ENCODE measurements around the gene EPHA4.

Gene EPHA4

DNA sequence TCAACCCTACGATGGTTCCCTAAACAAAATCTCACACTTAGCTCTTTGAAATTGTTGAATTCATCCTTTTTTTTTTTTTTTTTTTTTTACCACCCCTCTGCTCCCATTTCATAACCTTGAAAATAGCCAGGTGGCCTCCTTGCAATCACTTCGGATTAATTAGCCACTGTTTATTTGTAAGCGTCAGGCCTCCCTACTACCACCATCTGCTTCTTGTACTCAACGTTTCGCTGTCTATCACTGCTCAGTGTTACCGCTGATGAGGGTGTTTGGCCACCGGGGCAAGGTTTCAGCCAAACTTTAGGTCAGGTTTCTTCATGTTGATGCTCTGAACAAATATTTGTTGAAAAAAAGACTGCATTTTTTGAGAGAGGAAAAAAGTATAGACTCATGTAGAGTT, 183.2 kb downstream of the EPHA4 start:
- no peak for DNase-seq

DNA sequence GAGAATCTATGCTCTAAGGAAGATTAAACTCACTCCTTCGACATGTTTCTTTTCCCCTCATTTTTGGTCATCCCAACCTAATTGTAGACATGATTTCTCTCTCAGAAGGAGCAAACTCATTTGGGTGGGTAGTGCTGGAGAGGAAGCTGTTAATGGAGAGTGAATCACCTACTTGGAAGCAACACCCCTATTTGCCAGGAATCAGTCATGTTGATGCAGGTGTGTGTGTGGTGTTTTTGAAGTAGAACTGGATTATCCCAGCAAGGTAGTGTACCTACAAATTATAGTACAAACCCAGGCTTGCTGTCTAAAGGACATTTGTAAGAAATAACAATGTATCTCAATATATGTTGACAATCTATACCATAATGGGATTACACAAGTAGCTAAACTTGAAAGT, 186.4 kb downstream of the EPHA4 start:
- no peak for DNase-seq

DNA sequence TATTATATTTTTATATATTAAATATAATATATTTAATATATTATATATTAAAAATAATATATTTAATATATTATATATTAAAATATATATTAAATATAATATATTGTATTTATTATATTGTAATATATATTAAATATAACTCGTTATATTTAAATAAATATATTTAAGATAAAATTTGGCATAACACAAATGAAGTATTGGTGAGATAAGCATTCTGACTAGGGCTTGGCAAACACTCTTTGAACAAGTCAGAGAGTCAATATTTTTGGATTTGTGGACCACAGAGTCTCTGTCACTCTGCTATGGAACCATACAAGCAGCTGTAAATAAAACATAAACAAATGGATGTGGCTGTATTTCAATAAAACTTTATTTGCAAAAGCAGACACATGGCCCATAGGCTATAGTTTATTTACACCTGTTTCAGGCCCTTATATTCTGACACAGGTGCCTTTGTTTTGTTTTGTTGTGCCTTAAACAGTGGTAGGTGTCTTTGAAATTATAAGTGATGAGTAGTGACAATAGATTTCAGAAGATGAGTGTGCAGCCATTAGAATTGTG, 190.1 kb downstream of the EPHA4 start:
- no peak for DNase-seq

DNA sequence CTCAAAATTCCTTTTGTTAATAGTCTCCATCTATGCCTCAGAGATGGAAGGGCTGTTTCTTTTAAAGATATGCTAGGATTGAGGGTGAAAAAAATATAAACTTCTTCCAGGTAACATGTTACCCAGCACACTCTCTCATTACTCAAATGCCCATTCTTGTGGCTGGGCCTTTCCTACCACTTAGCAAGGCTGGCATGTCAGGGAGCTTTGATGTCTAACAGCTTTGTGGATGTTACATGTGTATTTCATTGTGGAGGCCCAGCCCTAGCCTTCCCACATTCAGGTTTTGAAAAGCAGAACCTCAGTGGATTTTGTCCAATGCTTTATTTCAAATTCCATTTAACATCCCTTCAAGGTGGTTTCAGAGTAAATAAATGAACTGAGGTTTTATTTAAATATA, 191.4 kb downstream of the EPHA4 start:
- no peak for DNase-seq

DNA sequence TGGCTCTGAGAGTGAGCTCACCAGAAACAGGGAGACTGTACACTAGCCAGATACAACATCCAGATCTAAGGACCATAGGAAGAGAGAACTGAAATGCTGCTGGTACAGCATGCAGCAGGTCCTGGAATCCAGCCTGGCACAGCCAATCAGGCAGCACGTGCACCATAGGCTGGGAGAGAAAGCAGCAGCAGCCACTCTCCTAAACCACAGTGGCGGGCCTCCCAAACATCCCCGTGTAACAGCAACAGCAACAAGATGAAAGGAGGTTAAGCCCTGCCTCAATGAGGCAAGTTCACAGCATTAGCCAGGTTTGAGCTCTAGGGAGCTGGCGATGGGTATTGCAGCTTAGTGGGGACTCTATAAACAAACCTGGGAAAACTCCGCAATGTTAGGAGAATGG, 192.0 kb downstream of the EPHA4 start:
- DNase-seq, result no peak

DNA sequence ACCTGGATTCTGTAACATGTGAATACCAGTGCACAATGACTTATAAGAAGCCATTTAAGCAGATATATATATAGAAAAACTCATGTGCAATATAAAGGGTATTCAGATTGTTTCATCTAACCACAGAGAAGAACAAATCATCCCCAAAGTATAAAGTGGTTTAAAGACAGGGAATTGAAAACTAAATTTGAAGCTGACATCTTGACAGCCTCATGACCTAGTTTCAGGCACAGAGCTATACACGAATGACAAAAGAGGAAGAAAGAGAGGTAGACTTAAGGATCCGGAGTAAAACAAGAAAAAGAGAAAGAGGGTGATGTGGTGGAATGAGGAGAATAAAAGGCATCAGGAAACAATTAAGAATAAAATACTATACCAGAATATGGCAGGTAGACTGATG, 194.5 kb downstream of the EPHA4 start:
- DNase-seq, result no peak

DNA sequence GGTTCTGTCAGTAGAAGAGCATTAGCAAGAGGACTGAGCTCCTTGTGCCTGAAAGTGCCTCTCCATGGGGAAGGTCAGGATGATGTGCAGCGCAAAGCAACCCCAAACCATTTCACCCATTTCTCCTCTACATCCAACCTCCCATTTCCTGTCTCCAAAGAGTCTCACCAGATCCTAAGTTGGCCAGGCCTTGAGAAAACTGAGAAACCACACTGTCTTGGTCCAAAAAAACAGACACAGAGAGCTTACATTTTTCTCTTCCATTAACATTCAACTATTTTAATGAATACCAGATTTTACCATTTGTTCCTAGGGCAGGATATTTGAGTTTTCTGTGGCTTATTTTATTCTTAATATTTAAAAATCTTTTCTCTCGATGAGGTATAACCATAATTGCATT, 195.0 kb downstream of the EPHA4 start:
- DNase-seq, result no peak

DNA sequence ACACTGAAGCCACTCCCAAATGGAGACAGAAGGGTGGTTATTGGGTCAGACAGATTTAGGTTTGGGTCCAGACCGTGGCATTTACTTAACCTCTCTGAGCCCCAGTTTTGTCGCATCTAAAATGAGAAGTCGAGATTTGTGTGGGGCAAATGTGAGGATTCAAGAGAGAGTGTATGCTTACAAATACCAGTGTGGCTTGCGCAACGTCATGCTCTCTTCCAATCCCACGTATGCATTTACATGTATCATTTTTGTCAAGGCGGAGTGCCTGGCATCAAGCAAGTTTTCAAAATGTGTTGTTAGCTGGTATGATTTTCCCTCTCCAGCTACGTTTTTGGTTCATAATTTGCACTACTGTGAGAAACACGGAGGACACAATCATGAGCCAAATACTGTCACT, 197.9 kb downstream of the EPHA4 start:
- no peak for DNase-seq

DNA sequence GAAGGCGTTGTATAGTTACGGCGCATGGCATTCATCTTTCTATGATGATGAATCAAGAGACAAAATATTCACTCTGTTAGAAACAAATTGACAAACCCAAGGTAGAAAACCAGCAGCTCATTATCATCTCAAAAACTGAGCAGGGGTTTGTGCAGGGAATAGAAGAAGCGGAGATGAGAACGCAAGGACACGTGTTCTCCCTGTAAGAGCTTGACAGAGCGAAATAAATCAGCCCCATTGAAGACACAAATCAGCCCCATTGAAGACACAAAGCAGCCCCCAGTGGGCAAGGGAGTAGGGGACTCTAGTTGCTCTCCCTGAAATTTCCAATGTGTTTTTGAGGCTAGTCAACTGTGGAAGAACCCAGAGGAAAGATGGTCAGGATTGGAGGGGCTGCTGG, 199.2 kb downstream of the EPHA4 start:
- no peak for DNase-seq

DNA sequence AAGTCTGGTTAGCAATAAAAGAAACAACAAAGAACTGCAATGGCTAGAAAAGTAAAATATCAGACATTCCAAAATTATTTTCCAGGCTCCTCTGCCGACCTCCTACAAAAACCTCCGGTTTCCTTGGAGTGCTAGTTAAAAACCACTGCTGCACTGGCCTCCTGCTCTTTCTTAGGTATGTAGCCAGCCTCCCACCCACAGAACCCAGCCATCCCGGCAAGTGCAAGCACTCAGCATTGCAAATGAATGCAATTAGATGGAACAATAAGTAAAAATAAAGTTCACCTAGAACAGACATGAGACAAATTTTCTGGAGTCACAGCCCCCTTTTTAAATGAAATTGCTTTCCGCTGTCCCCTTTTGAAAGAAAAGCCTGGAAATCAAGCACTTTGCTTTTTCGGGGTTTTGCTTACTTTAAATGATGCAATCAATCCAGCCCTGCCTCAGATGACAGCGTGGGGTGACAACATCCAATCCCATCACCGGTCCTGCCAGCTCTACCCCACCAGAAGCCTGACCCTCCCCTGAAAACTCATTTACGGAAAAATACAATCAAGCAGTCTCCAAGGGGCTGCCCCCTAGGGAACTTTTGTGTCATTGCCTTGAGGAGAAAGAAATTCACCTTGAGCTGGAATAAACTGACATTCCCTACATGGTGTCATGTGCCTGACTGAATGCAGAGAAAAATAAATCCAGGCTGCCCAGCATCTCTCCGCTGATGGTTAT, 199.8 kb downstream of the EPHA4 start:
- peak; percentile 73 for DNase-seq

DNA sequence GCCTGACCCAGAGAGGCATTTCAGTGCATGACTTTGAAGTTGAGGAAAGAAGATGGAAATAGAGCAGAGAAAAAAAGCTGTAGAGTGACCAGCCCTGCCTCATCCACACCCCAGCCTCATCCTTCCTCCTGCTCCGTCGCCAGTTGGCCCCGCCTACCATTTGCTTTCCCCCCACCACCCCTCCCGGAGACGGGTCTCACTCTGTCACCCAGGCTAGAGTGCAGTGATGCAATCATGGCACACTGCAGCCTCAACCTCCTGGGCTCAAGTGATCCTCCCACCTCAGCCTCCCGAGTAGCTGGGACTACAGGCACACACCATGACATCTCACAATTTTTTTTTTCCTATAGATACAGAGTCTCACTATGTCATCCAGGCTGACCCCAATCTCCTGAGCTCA, 200.8 kb downstream of the EPHA4 start:
- DNase-seq, result no peak

DNA sequence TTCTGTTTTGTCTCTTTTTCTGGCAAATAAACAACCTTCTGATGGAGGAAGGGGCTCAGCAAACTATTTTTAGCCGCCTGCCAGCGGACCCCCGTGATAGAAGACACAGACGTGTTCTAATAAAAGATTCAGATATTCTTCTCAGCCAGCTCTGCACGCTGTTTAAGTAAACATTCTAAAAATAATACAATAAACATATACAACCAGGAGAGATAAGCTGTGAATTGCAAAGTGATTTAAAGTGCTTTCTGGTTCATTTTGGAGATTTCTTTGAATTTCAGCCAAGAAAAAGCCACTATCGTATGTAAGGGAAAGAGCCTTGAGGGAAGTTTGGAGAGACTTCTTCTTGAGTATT, 201.3 kb downstream of the EPHA4 start:
- no peak for DNase-seq

DNA sequence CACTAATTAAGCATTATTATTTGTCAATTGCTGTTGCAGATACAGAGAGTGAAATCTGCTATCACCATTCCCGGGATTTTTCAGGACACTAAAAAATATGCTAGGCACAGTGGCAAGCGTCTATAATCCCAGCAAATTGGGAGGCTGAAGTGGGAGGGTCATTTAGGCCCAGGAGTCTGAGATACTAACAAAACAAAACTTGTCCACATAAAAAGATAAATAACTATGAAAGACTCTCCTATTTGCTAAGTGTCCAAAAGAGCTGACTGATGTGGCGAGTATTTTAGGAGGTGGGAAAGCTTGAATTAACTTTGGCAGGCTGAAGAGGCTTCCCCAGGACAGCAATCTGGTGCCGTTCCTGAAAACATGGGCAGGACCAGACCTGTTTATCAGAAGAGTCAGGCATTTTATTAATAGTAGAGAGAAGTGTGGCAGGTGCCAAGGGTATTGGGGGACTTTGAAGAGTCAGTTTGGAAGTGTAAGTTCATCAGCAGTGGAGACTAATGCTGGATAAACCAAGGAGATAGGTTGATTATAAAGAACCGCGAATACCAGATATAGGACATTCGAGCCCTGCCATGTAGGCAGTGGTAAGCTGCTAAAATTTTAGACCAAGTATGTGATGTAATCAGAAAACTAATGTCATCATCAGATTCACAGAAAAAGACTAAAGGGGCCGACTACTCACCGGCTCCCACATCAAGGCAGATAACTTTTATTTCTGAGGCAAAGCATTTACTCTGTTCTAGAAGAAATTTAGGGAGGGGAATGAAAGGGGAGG, 201.8 kb downstream of the EPHA4 start:
- DNase-seq, result no peak

Data from islet precursor cell (in vitro differentiated cells).